ENCODE results near the gene ATP8B3. TPM values are rescaled to one million over a fixed set of nuclear protein-coding genes. Genes with fewer than 3 reads are reported as not detected.
A peak's percentile ranks its signal among the peaks of the same experiment; 100 is the strongest.

The ATP8B3 gene
- total RNA-seq, 1 experiment from 2014 or later, result 9.6 TPM

GRCh38 chr19:1767464-1767933 lies 44.6 kb downstream of the ATP8B3 start:
- no peaks in the 10 kb centered on the region for H3K23me2 ChIP-seq (ENCODE audit: insufficient read length, low read depth, low read length, poor library complexity, severe bottlenecking)
- no peak for DNase-seq
- peaks cover 0 to 33% of the 10 kb centered on the region in 2 experiments; a peak in 3 of 4 replicates for H3K4me1 Mint-ChIP-seq

More at GRCh38 chr19:1767464-1767933, 44.6 kb downstream of the ATP8B3 start:
- no peak overlapping the region for H3K56ac ChIP-seq (ENCODE audit: insufficient read length, low read depth, low read length)
- no peak overlapping the region for H2BK120ac ChIP-seq (ENCODE audit: low read depth, low read length, poor library complexity, severe bottlenecking)
- 0 out of 2 replicates have a peak, but pooled peaks cover 4% of the 10 kb centered on the region for H3K4me1 ChIP-seq (ENCODE audit: insufficient read depth, low read length)
- H2BK12ac ChIP-seq (ENCODE audit: insufficient read length, low read depth, low read length), result no peak overlapping the region
- H3K4ac ChIP-seq (ENCODE audit: low read depth, low read length), result no peak overlapping the region
- no peak overlapping the region for H2BK15ac ChIP-seq (ENCODE audit: low read depth, low read length)
- H3K14ac ChIP-seq (ENCODE audit: insufficient read depth, low read length), result no peak overlapping the region; the same call in 1 of the 2 replicates
- no peak overlapping the region for H3K27ac ChIP-seq (ENCODE audit: insufficient read length, low read depth, low read length)
- H4K8ac ChIP-seq (replicated peaks; ENCODE audit: insufficient read length, low read depth, low read length), result no peak overlapping the region
- no peak overlapping the region for H2AFZ ChIP-seq (ENCODE audit: low read length)
- H3K79me1 ChIP-seq (ENCODE audit: insufficient read depth, low read depth, low read length, poor library complexity, severe bottlenecking), result no peaks in the 10 kb centered on the region
- H4K91ac ChIP-seq (ENCODE audit: insufficient read length, low read depth, low read length), result no peak overlapping the region
- no peak overlapping the region for H3K23ac ChIP-seq (ENCODE audit: insufficient read length, low read depth, low read length)
- no CpG with 5 or more reads among the region's 21 CpGs for WGBS (ENCODE audit: extremely low coverage, insufficient read length, low lambda C conversion rate)
- no peak overlapping the region for H3K4me2 ChIP-seq (ENCODE audit: insufficient read depth, insufficient read length, low read length)
- TF ChIP-seq CTCF (conservative IDR thresholded peaks at IDR 0.05), result peak; percentile 95
- peaks cover 10% of the 10 kb centered on the region for H3K9me3 ChIP-seq (ENCODE audit: control insufficient read depth, low read depth, low read length)
- peaks cover 4% of the 10 kb centered on the region for H4K20me1 ChIP-seq (ENCODE audit: control insufficient read depth, insufficient read depth, insufficient read length)
- H3K18ac ChIP-seq (ENCODE audit: insufficient read length, low read depth, low read length), result no peak overlapping the region
- Mint-ChIP-seq H3K4me3 (no peak overlapping the region; a peak in 1 of 5 replicates), H3K9me3 (peaks cover 18 to 33% of the 10 kb centered on the region in 2 experiments), H3K27me3 (ENCODE audit: low read depth) (peaks cover 98% of the 10 kb centered on the region), H3K27ac (no peak overlapping the region), H3K36me3 (ENCODE audit: insufficient read depth in 1 of 3, low read depth in 3 of 3) (peaks cover 0 to 7% (median 0%) of the 10 kb centered on the region in 3 experiments; a peak in 3 of 7 replicates)
- H2BK20ac ChIP-seq (ENCODE audit: low read depth, low read length, poor library complexity, severe bottlenecking), result no peak overlapping the region
- no peak overlapping the region for H3K9ac ChIP-seq (ENCODE audit: extremely low read depth, insufficient read length, low read length)
- no peak overlapping the region for H2AK5ac ChIP-seq (ENCODE audit: insufficient read length, low read length)
- H4K5ac ChIP-seq (ENCODE audit: insufficient read length, low read depth, low read length), result no peak overlapping the region
- no peak overlapping the region for H3T11ph ChIP-seq (ENCODE audit: low read length)
- no peaks in the 10 kb centered on the region for H3K79me2 ChIP-seq (ENCODE audit: insufficient read depth, low read length)
- H3K27me3 ChIP-seq (ENCODE audit: insufficient read depth, low read length), result peaks cover 55% of the 10 kb centered on the region
- no peak overlapping the region for H2BK5ac ChIP-seq (ENCODE audit: insufficient read length, low read length)

Data from H9 (cell line).